SK-N-SH treated with all-trans-retinoic acid at 6 μM for 48 hours (cell line): ENCODE measurements around the gene FOXC1.

Experiments used
- ARNTL ChIP-seq: fragments of 450-650 bp; formaldehyde crosslinking; IDR thresholded peaks from 2 replicates; pipeline ENCODE4 v1.5.0; 2020; ENCODE audit warnings: low read depth, mild to moderate bottlenecking, moderate library complexity, borderline replicate concordance
- CREB5 ChIP-seq: fragments of 250-450 bp; sonication (Bioruptor Pico); IDR thresholded peaks from 2 replicates; pipeline ENCODE4 v1.5.1; 2020; ENCODE audit warnings: low read depth, mild to moderate bottlenecking, moderate library complexity
- GLIS3 ChIP-seq: fragments of 250-450 bp; sonication (Bioruptor Pico); IDR thresholded peaks from 2 replicates; pipeline ENCODE4 v1.5.0; 2020; ENCODE audit warnings: mild to moderate bottlenecking, moderate library complexity
- OSR1 ChIP-seq: fragments of 250-450 bp; sonication (Bioruptor Pico); IDR thresholded peaks from 2 replicates; pipeline ENCODE4 v1.8.0; 2022; ENCODE audit warnings: moderate library complexity, mild to moderate bottlenecking, inconsistent platforms
- PATZ1 ChIP-seq: fragments of 250-450 bp; sonication (Bioruptor Pico); IDR thresholded peaks from 2 replicates; pipeline ENCODE4 v1.8.0; 2020; ENCODE audit warnings: mild to moderate bottlenecking, moderate library complexity, borderline replicate concordance
- RARB ChIP-seq: fragments of 250-450 bp; sonication (Bioruptor Pico); IDR thresholded peaks from 2 replicates; pipeline ENCODE4 v1.8.0; 2021; ENCODE audit warnings: mild to moderate bottlenecking, moderate library complexity
- SNAI2 ChIP-seq: fragments of 250-450 bp; sonication (Bioruptor Pico); IDR thresholded peaks from 2 replicates; pipeline ENCODE4 v1.5.0; 2020; ENCODE audit warnings: mild to moderate bottlenecking, moderate library complexity
- TCF4 ChIP-seq: fragments of 250-450 bp; sonication (Bioruptor Pico); IDR thresholded peaks from 2 replicates; pipeline ENCODE4 v1.8.0; 2021; ENCODE audit warnings: mild to moderate bottlenecking, moderate library complexity, borderline replicate concordance
- TOX ChIP-seq: fragments of 250-450 bp; sonication (Bioruptor Pico); IDR thresholded peaks from 2 replicates; pipeline ENCODE4 v1.8.0; 2021; ENCODE audit warnings: mild to moderate bottlenecking, moderate library complexity, borderline replicate concordance
- TSHZ2 ChIP-seq: fragments of 250-450 bp; sonication (Bioruptor Pico); IDR thresholded peaks from 2 replicates; pipeline ENCODE4 v1.5.0; 2020; ENCODE audit warnings: mild to moderate bottlenecking, moderate library complexity
- ZC3H10 ChIP-seq: fragments of 250-450 bp; sonication (Bioruptor Pico); IDR thresholded peaks from 2 replicates; pipeline ENCODE4 v1.5.1; 2021; ENCODE audit warnings: mild to moderate bottlenecking, moderate library complexity
- ZFP30 ChIP-seq: fragments of 450-650 bp; formaldehyde crosslinking; IDR thresholded peaks from 2 replicates; pipeline ENCODE4 v1.5.0; 2022; ENCODE audit warnings: mild to moderate bottlenecking, moderate library complexity
- ZNF565 ChIP-seq: fragments of 450-650 bp; formaldehyde crosslinking; conservative IDR thresholded peaks from 2 replicates; pipeline ENCODE4 v1.5.0; 2020; ENCODE audit warnings: low read depth, mild to moderate bottlenecking, moderate library complexity
- ZNF8 ChIP-seq: fragments of 450-650 bp; formaldehyde crosslinking; IDR thresholded peaks from 2 replicates; pipeline ENCODE4 v1.5.0; 2020; ENCODE audit warnings: mild to moderate bottlenecking, moderate library complexity

GRCh38 chr6:1593958-1594314 lies 15.8 kb upstream of the FOXC1 start:
- TF ChIP-seq GLIS3, result no peak
- TF ChIP-seq ZC3H10 (CRISPR knock-in tag), result no peak
- TF ChIP-seq OSR1, result no peak
- no peak for TF ChIP-seq ZFP30
- no peak for TF ChIP-seq CREB5 (CRISPR knock-in tag)
- TF ChIP-seq PATZ1, result no peak
- no peak for TF ChIP-seq ZNF8 (CRISPR knock-in tag)
- TF ChIP-seq SNAI2, result no peak
- TF ChIP-seq TCF4 (CRISPR knock-in tag), result no peak
- TF ChIP-seq ZNF565, result no peak
- TF ChIP-seq TSHZ2, result no peak
- TF ChIP-seq RARB, result no peak
- TF ChIP-seq ARNTL (CRISPR knock-in tag), result no peak
- TF ChIP-seq TOX (CRISPR knock-in tag), result no peak
